H9 (cell line): ENCODE measurements around the gene EPB41L2. TPM values are rescaled to one million over a fixed set of nuclear protein-coding genes. Genes with fewer than 3 reads are reported as not detected.

Experiments used
- DNase-seq: peaks from one replicate; pipeline ENCODE4 v3.0.0-alpha.2; 2017
- H2AFZ ChIP-seq: one replicate; pipeline ENCODE4 v1.6.1; 2013; ENCODE audit warnings: mild to moderate bottlenecking, low read length, control low read depth, moderate library complexity
- H2AK5ac ChIP-seq: 2 replicates; pipeline ENCODE4 v1.6.1; 2013; ENCODE audit warnings: low read length, control low read depth, mixed read lengths; ENCODE audit not compliant: insufficient read length
- H2BK120ac ChIP-seq: one replicate; pipeline ENCODE4 v1.6.1; 2013; ENCODE audit warnings: low read depth, mild to moderate bottlenecking, low read length, control low read depth, inconsistent platforms; ENCODE audit not compliant: poor library complexity, severe bottlenecking
- H2BK12ac ChIP-seq: 2 replicates; pipeline ENCODE4 v1.6.1; 2013; ENCODE audit warnings: low read length, control low read depth, mixed read lengths, low read depth; ENCODE audit not compliant: insufficient read length
- H2BK15ac ChIP-seq: 2 replicates; pipeline ENCODE4 v1.6.1; 2013; ENCODE audit warnings: low read depth, low read length, control low read depth
- H2BK20ac ChIP-seq: one replicate; pipeline ENCODE4 v1.6.1; 2013; ENCODE audit warnings: low read depth, mild to moderate bottlenecking, low read length, control low read depth, inconsistent platforms; ENCODE audit not compliant: poor library complexity, severe bottlenecking
- H2BK5ac ChIP-seq: 2 replicates; pipeline ENCODE4 v1.6.1; 2013; ENCODE audit warnings: low read length, control low read depth, mixed read lengths; ENCODE audit not compliant: insufficient read length
- H3K14ac ChIP-seq: 2 replicates; pipeline ENCODE4 v1.6.1; 2013; ENCODE audit warnings: low read length, control low read depth; ENCODE audit not compliant: insufficient read depth
- H3K18ac ChIP-seq: 2 replicates; pipeline ENCODE4 v1.6.1; 2013; ENCODE audit warnings: low read depth, mild to moderate bottlenecking, mixed read lengths, low read length, control low read depth; ENCODE audit not compliant: insufficient read length
- H3K23ac ChIP-seq: 2 replicates; pipeline ENCODE4 v1.6.1; 2013; ENCODE audit warnings: low read length, control low read depth, mixed read lengths, low read depth; ENCODE audit not compliant: insufficient read length
- H3K23me2 ChIP-seq: 2 replicates; pipeline ENCODE4 v1.6.1; 2013; ENCODE audit warnings: low read depth, mild to moderate bottlenecking, mixed read lengths, low read length, control low read depth; ENCODE audit not compliant: insufficient read length, poor library complexity, severe bottlenecking
- H3K27ac ChIP-seq: 2 replicates; pipeline ENCODE4 v1.5.1; 2013; ENCODE audit warnings: low read length, control low read depth, mixed read lengths, low read depth; ENCODE audit not compliant: insufficient read length
- H3K27me3 ChIP-seq: 2 replicates; pipeline ENCODE4 v1.6.1; 2013; ENCODE audit warnings: low read length, control low read depth, inconsistent platforms; ENCODE audit not compliant: insufficient read depth
- H3K4ac ChIP-seq: 2 replicates; pipeline ENCODE4 v1.6.1; 2013; ENCODE audit warnings: low read depth, mild to moderate bottlenecking, control low read depth, inconsistent platforms, low read length, moderate library complexity
- H3K4me1 ChIP-seq: 2 replicates; pipeline ENCODE4 v1.6.1; 2013; ENCODE audit warnings: low read length, control low read depth, inconsistent platforms; ENCODE audit not compliant: insufficient read depth
- H3K4me2 ChIP-seq: 2 replicates; pipeline ENCODE4 v1.6.1; 2013; ENCODE audit warnings: low read length, control low read depth, mixed read lengths; ENCODE audit not compliant: insufficient read length, insufficient read depth
- H3K56ac ChIP-seq: 2 replicates; pipeline ENCODE4 v1.6.1; 2013; ENCODE audit warnings: low read depth, mild to moderate bottlenecking, mixed read lengths, low read length, control low read depth; ENCODE audit not compliant: insufficient read length
- H3K79me1 ChIP-seq: 2 replicates; pipeline ENCODE4 v1.6.1; 2013; ENCODE audit warnings: low read depth, mild to moderate bottlenecking, moderate library complexity, low read length, control low read depth, inconsistent platforms; ENCODE audit not compliant: insufficient read depth, poor library complexity, severe bottlenecking
- H3K79me2 ChIP-seq: 2 replicates; pipeline ENCODE4 v1.6.1; 2013; ENCODE audit warnings: low read length, control low read depth, inconsistent platforms; ENCODE audit not compliant: insufficient read depth
- H3K9ac ChIP-seq: 2 replicates; pipeline ENCODE4 v1.6.1; 2013; ENCODE audit warnings: low read length, control low read depth, mixed read lengths; ENCODE audit not compliant: insufficient read length; ENCODE audit errors: extremely low read depth
- H3K9me3 ChIP-seq: one replicate; pipeline ENCODE4 v1.6.1; 2013; ENCODE audit warnings: low read depth, low read length, inconsistent platforms; ENCODE audit not compliant: control insufficient read depth
- H3T11ph ChIP-seq: one replicate; pipeline ENCODE4 v1.6.1; 2013; ENCODE audit warnings: mild to moderate bottlenecking, low read length, control low read depth, inconsistent platforms
- H4K20me1 ChIP-seq: one replicate; pipeline ENCODE4 v1.6.1; 2013; ENCODE audit not compliant: control insufficient read depth, insufficient read length, insufficient read depth
- H4K5ac ChIP-seq: 2 replicates; pipeline ENCODE4 v1.6.1; 2013; ENCODE audit warnings: low read depth, mild to moderate bottlenecking, mixed read lengths, low read length, control low read depth; ENCODE audit not compliant: insufficient read length
- H4K8ac ChIP-seq: replicated peaks from 2 replicates; pipeline ENCODE4 v1.6.1; 2013; ENCODE audit warnings: low read length, control low read depth, mixed read lengths, low read depth; ENCODE audit not compliant: insufficient read length
- H4K91ac ChIP-seq: 2 replicates; pipeline ENCODE4 v1.6.1; 2013; ENCODE audit warnings: low read depth, mild to moderate bottlenecking, moderate library complexity, mixed read lengths, low read length, control low read depth; ENCODE audit not compliant: insufficient read length
- H3K27ac Mint-ChIP-seq, 3 experiments: 2 replicates in 2 of 3; 3 replicates in 1 of 3; pipeline ENCODE4 v1.8.0; 2020 to 2021; ENCODE audit warnings: mixed read lengths in 3 of 3, mild to moderate bottlenecking in 1 of 3, moderate library complexity in 1 of 3
- H3K27me3 Mint-ChIP-seq: 2 replicates; pipeline ENCODE4 v1.8.0; 2021; ENCODE audit warnings: low read depth, mild to moderate bottlenecking, moderate library complexity, mixed read lengths
- H3K36me3 Mint-ChIP-seq, 3 experiments: 2 replicates in 2 of 3; 3 replicates in 1 of 3; pipeline ENCODE4 v1.8.0; 2020 to 2021; ENCODE audit warnings: low read depth in 3 of 3, mixed read lengths in 3 of 3; ENCODE audit not compliant: insufficient read depth in 1 of 3
- H3K4me1 Mint-ChIP-seq, 2 experiments: 2 replicates each; pipeline ENCODE4 v1.8.0; 2020; ENCODE audit warnings: mixed read lengths in 2 of 2
- H3K4me3 Mint-ChIP-seq, 2 experiments: 2 replicates in 1 of 2; 3 replicates in 1 of 2; pipeline ENCODE4 v1.8.0; 2020 to 2021; ENCODE audit warnings: mild to moderate bottlenecking in 2 of 2, mixed read lengths in 2 of 2, moderate library complexity in 1 of 2
- H3K9me3 Mint-ChIP-seq, 2 experiments: 2 replicates in 1 of 2; 3 replicates in 1 of 2; pipeline ENCODE4 v1.8.0; 2020; ENCODE audit warnings: mild to moderate bottlenecking in 2 of 2, mixed read lengths in 2 of 2, moderate library complexity in 1 of 2
- WGBS: extraction: QIAGEN DNeasy Blood & Tissue Kit; methylation state at CpG from one replicate; pipeline ENCODE4 v1.1.7; 2013; ENCODE audit warnings: missing lambda C conversion rate, low lambda C conversion rate, mixed read lengths; ENCODE audit not compliant: insufficient read length; ENCODE audit errors: extremely low coverage; 5-methylcytosine and 5-hydroxymethylcytosine counted together
- total RNA-seq: library from RNA; stranded (reverse); gene quantifications from 2 replicates; pipeline ENCODE4 v1.2.1, GENCODE V29; 2021
- TF ChIP-seq, protein P1 (sequence below): fragments of 200-600 bp; sonication (generic); conservative IDR thresholded peaks from 3 replicates; pipeline ENCODE4 v1.8.0; 2021; ENCODE audit warnings: antibody characterized with exemption, mild to moderate bottlenecking

EPB41L2 gene
- total RNA-seq, 1 experiment from 2014 or later, result 90.2 TPM

DNA sequence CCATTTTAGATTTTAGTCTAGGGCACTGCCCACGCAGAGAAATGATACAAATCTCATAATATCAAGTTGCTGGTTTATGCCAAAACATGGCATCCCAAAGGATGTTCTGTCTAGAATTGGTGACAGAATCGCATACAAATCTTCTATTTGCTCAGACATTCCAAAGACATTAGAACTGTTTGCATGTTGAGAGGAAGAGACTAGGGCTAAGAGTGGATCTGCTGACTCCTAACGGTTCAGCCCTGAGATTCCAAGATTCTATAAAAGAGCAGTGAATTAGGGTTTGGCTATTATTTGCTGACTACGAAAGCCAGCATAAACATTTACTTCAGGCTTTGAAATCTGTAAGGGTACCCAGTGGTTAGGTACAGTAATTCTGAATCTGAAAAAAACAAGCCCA, 3.6 kb downstream of the EPB41L2 start:
- H3K4me1 ChIP-seq, result 0 out of 2 replicates have a peak, but pooled peaks cover 4% of the 10 kb centered on the region
- DNase-seq, result no peak

More for the DNA sequence above, 3.6 kb downstream of the EPB41L2 start:
- H3K4me1 Mint-ChIP-seq, result peaks cover 28 to 33% of the 10 kb centered on the region in 2 experiments
- peaks cover 8% of the 10 kb centered on the region for H3K27me3 Mint-ChIP-seq
- Histone ChIP-seq H2AK5ac (no peak overlapping the region), H3K9me3 (peaks cover 10% of the 10 kb centered on the region), H4K20me1 (no peaks in the 10 kb centered on the region), H3K79me2 (peaks cover 6% of the 10 kb centered on the region; the same call in 1 of the 2 replicates), H2BK5ac (no peak overlapping the region), H3K23me2 (peaks cover 12% of the 10 kb centered on the region), H3K4me2 (no peak overlapping the region), H2BK12ac (no peak overlapping the region), H3K14ac (no peak overlapping the region), H3T11ph (no peak overlapping the region), H3K79me1 (no peaks in the 10 kb centered on the region), H4K5ac (no peak overlapping the region), H3K4ac (no peak overlapping the region), H2BK15ac (no peak overlapping the region), H4K91ac (no peak overlapping the region), H2AFZ (no peak overlapping the region), H3K27me3 (no peaks in the 10 kb centered on the region), H3K56ac (no peak overlapping the region), H2BK20ac (no peak overlapping the region), H4K8ac (no peak overlapping the region), H3K18ac (no peak overlapping the region), H2BK120ac (no peak overlapping the region), H3K23ac (no peak overlapping the region), H3K27ac (no peak overlapping the region), H3K9ac (no peak overlapping the region)
- TF ChIP-seq, protein P1, sequence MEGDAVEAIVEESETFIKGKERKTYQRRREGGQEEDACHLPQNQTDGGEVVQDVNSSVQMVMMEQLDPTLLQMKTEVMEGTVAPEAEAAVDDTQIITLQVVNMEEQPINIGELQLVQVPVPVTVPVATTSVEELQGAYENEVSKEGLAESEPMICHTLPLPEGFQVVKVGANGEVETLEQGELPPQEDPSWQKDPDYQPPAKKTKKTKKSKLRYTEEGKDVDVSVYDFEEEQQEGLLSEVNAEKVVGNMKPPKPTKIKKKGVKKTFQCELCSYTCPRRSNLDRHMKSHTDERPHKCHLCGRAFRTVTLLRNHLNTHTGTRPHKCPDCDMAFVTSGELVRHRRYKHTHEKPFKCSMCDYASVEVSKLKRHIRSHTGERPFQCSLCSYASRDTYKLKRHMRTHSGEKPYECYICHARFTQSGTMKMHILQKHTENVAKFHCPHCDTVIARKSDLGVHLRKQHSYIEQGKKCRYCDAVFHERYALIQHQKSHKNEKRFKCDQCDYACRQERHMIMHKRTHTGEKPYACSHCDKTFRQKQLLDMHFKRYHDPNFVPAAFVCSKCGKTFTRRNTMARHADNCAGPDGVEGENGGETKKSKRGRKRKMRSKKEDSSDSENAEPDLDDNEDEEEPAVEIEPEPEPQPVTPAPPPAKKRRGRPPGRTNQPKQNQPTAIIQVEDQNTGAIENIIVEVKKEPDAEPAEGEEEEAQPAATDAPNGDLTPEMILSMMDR, result no peak
- H3K4me3 Mint-ChIP-seq, result no peak overlapping the region
- no CpG with 5 or more reads among the region's 4 CpGs for WGBS
- H3K9me3 Mint-ChIP-seq, result peaks cover 14 to 21% of the 10 kb centered on the region in 2 experiments
- H3K27ac Mint-ChIP-seq, result no peak overlapping the region
- H3K36me3 Mint-ChIP-seq, result peaks cover 10 to 29% (median 12%) of the 10 kb centered on the region in 3 experiments
